DOHH2 (cell line): ENCODE data around the gene FGF22.

ENCODE experiments used
- H3F3A ChIP-seq: fragments of 200-600 bp; sonication (generic), shearing (Covaris generic); 2 replicates; pipeline ENCODE4 v1.6.0; 2016; ENCODE audit warnings: antibody characterized with exemption, mild to moderate bottlenecking; ENCODE audit not compliant: control insufficient read depth, insufficient read depth
- H3K27ac ChIP-seq: fragments of 200-600 bp; sonication (generic); 2 replicates; pipeline ENCODE4 v1.5.1; 2014; ENCODE audit warnings: low read depth, mild to moderate bottlenecking, low read length, moderate library complexity
- H3K27me3 ChIP-seq: fragments of 200-600 bp; sonication (generic); 2 replicates; pipeline ENCODE4 v1.6.1; 2014; ENCODE audit warnings: mild to moderate bottlenecking, low read length, mixed read lengths; ENCODE audit not compliant: control insufficient read depth
- H3K36me3 ChIP-seq: fragments of 200-600 bp; sonication (generic); 2 replicates; pipeline ENCODE4 v1.6.1; 2014; ENCODE audit warnings: mild to moderate bottlenecking, low read length, moderate library complexity, mixed read lengths; ENCODE audit not compliant: control insufficient read depth
- H3K4me1 ChIP-seq: fragments of 200-600 bp; sonication (generic); 2 replicates; pipeline ENCODE4 v1.6.1; 2014; ENCODE audit warnings: mild to moderate bottlenecking, low read length, mixed read lengths; ENCODE audit not compliant: control insufficient read depth
- H3K4me2 ChIP-seq: fragments of 200-600 bp; sonication (generic); 2 replicates; pipeline ENCODE4 v1.6.0; 2014; ENCODE audit warnings: mild to moderate bottlenecking, low read length, moderate library complexity
- H3K4me3 ChIP-seq: fragments of 200-600 bp; sonication (generic); 2 replicates; pipeline ENCODE4 v1.5.1; 2014; ENCODE audit warnings: mild to moderate bottlenecking, low read length, mixed read lengths
- H3K79me2 ChIP-seq: fragments of 200-600 bp; sonication (generic); 2 replicates; pipeline ENCODE4 v1.6.1; 2014; ENCODE audit warnings: mild to moderate bottlenecking, low read length, mixed read lengths; ENCODE audit not compliant: control insufficient read depth
- H3K9me2 ChIP-seq: fragments of 200-600 bp; sonication (generic); replicated peaks from 2 replicates; pipeline ENCODE4 v1.6.1; 2014; ENCODE audit warnings: mild to moderate bottlenecking, low read length, mixed read lengths; ENCODE audit not compliant: control insufficient read depth
- H3K9me3 ChIP-seq: fragments of 200-600 bp; sonication (generic); 2 replicates; pipeline ENCODE4 v1.6.1; 2014; ENCODE audit warnings: antibody characterized with exemption, low read length, mixed read lengths; ENCODE audit not compliant: control insufficient read depth, insufficient read depth
- H4K20me1 ChIP-seq: fragments of 200-600 bp; sonication (generic); 2 replicates; pipeline ENCODE4 v1.6.0; 2014; ENCODE audit warnings: low read depth, mild to moderate bottlenecking, antibody characterized with exemption, low read length, moderate library complexity; ENCODE audit not compliant: control insufficient read depth, insufficient read depth
- EZH2phosphoT487 ChIP-seq: fragments of 200-600 bp; sonication (generic); IDR thresholded peaks from 2 replicates; pipeline ENCODE4 v1.6.1; 2017; ENCODE audit warnings: borderline replicate concordance, mild to moderate bottlenecking, antibody characterized with exemption, low read length, moderate library complexity, mixed read lengths
- TF ChIP-seq, protein P1 (sequence below): fragments of 200-600 bp; sonication (generic); IDR thresholded peaks from one replicate; pipeline ENCODE4 v1.5.1; 2014; ENCODE audit warnings: antibody characterized with exemption, mild to moderate bottlenecking, low read depth, low read length; ENCODE audit not compliant: poor library complexity, severe bottlenecking

The FGF22 gene

DNA sequence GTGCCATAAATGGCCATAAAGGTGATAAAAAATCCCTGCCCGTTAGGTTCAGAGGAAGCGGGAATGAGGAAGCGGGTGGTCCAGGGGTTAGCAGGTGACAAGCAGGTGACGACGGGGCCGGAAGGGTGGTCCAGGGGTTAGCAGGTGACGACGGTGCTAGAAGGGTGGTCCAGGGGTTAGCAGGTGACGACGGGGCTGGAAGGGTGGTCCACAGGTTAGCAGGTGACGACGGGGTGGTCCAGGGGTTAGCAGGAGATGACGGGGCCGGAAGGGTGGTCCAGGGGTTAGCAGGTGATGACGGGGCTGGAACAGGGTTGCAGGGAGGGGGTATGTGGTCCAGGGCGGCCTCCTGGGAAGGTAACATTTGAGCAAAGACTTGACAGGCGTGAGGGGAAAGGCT, 49.3 kb downstream of the FGF22 start:
- H3K4me3 ChIP-seq, result no peak overlapping the region
- TF ChIP-seq, protein P1, sequence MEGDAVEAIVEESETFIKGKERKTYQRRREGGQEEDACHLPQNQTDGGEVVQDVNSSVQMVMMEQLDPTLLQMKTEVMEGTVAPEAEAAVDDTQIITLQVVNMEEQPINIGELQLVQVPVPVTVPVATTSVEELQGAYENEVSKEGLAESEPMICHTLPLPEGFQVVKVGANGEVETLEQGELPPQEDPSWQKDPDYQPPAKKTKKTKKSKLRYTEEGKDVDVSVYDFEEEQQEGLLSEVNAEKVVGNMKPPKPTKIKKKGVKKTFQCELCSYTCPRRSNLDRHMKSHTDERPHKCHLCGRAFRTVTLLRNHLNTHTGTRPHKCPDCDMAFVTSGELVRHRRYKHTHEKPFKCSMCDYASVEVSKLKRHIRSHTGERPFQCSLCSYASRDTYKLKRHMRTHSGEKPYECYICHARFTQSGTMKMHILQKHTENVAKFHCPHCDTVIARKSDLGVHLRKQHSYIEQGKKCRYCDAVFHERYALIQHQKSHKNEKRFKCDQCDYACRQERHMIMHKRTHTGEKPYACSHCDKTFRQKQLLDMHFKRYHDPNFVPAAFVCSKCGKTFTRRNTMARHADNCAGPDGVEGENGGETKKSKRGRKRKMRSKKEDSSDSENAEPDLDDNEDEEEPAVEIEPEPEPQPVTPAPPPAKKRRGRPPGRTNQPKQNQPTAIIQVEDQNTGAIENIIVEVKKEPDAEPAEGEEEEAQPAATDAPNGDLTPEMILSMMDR, result no peak
- no peak for TF ChIP-seq EZH2phosphoT487
- no peaks in the 10 kb centered on the region for H3K36me3 ChIP-seq
- H3K27ac ChIP-seq, result no peak overlapping the region
- no peaks in the 10 kb centered on the region for H3K27me3 ChIP-seq
- no peaks in the 10 kb centered on the region for H3F3A ChIP-seq
- H3K9me3 ChIP-seq, result no peaks in the 10 kb centered on the region
- H3K4me2 ChIP-seq, result no peak overlapping the region
- no peaks in the 10 kb centered on the region for H3K79me2 ChIP-seq
- H3K9me2 ChIP-seq, result no peaks in the 10 kb centered on the region
- H3K4me1 ChIP-seq, result no peaks in the 10 kb centered on the region
- no peaks in the 10 kb centered on the region for H4K20me1 ChIP-seq

DNA sequence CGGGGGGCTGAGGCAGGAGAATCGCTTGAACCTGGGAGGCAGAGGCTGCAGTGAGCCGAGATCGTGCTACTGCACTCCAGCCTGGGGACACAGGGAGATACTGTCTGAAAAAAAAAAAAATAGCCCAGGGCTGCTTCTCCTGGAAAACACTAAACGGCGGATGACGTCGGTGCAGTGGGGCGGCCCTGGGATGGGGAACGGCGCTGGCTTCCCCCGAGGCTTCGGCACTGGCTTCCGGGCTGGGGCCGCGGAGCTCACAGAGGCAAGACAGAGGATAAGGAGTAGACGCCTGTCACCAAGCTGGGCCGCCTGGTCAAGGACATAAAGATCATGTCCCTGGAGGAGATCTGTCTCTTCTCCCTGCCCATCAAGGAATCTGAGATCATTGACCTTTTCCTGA, 50.5 kb downstream of the FGF22 start:
- H3K4me3 ChIP-seq, result no peak overlapping the region
- H3K9me2 ChIP-seq, result no peaks in the 10 kb centered on the region
- H3K36me3 ChIP-seq, result no peaks in the 10 kb centered on the region
- no peaks in the 10 kb centered on the region for H4K20me1 ChIP-seq
- H3K4me1 ChIP-seq, result no peaks in the 10 kb centered on the region
- no peak overlapping the region for H3K4me2 ChIP-seq
- H3K79me2 ChIP-seq, result no peaks in the 10 kb centered on the region
- TF ChIP-seq EZH2phosphoT487, result no peak
- TF ChIP-seq, protein P1, result no peak
- H3K27me3 ChIP-seq, result peaks cover 6% of the 10 kb centered on the region; the same call in 1 of the 2 replicates
- no peaks in the 10 kb centered on the region for H3F3A ChIP-seq
- H3K9me3 ChIP-seq, result no peaks in the 10 kb centered on the region
- H3K27ac ChIP-seq, result no peak overlapping the region
